Measurements from ENCODE around the gene ZYX. TPM values are rescaled to one million over a fixed set of nuclear protein-coding genes. Genes with fewer than 3 reads are reported as not detected.

Gene ZYX, protein sequence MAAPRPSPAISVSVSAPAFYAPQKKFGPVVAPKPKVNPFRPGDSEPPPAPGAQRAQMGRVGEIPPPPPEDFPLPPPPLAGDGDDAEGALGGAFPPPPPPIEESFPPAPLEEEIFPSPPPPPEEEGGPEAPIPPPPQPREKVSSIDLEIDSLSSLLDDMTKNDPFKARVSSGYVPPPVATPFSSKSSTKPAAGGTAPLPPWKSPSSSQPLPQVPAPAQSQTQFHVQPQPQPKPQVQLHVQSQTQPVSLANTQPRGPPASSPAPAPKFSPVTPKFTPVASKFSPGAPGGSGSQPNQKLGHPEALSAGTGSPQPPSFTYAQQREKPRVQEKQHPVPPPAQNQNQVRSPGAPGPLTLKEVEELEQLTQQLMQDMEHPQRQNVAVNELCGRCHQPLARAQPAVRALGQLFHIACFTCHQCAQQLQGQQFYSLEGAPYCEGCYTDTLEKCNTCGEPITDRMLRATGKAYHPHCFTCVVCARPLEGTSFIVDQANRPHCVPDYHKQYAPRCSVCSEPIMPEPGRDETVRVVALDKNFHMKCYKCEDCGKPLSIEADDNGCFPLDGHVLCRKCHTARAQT
- total RNA-seq = 10 to 100 TPM; 89.0 to 94.2 (median 90.6) TPM

DNA sequence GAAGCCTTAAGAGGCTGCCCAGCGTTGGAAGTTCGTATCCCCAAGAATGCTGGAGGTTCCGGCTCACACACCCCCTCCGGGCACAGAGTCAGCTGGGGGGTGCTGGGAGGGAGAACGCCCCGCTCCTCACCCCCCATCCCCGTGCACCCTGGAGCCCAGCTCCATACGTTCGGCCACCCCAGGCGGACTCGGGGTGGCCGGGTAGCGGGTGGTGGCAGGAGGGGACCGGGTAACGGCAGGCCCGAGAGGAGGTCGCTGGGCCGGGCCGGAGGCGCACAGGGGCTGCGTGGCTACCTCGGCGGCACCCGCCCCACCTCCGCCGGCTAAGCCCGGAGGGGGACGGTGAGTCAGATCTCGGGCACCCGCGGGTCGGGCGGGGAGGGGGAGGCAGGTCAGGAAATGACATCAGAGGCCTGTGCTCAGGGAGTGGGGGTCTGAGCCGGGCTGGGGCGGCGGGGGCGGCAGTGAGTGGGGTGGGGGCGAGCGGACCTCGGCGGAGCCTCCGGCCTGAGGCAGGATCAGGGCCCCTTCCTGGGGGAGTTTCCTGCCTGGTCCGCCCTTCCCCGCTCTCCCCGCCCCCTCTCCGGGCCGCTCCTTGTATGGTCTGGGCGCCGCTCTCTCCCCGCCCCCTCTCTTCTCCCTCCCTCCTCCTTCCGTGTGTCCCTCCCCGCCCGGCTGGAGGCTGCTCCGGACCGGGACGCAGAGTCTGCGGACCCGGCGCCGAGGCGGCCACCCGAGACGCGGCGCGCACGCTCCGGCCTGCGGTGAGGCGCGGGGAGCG, at the start of gene ZYX:
ZYX (plus strand) TSS at position 700 of the 781 bp plus-strand sequence. CDS start 227 bp downstream, outside the sequence.
- ATAC-seq = peak; percentile 81 to 82
- no peaks in the 10 kb centered on the region for H3K9me3 Mint-ChIP-seq
- no peaks in the 10 kb centered on the region for H3K27me3 Mint-ChIP-seq (ENCODE audit: low read depth)
- peaks cover 34% of the 10 kb centered on the region for H3K4me1 Mint-ChIP-seq (ENCODE audit: low read depth)
- DNase-seq = peak; percentile 85
- H3K4me3 Mint-ChIP-seq = peak within 1 kb of the TSS; percentile 90
- no peaks in the 10 kb centered on the region for H3K36me3 Mint-ChIP-seq (ENCODE audit: insufficient read depth)

DNA sequence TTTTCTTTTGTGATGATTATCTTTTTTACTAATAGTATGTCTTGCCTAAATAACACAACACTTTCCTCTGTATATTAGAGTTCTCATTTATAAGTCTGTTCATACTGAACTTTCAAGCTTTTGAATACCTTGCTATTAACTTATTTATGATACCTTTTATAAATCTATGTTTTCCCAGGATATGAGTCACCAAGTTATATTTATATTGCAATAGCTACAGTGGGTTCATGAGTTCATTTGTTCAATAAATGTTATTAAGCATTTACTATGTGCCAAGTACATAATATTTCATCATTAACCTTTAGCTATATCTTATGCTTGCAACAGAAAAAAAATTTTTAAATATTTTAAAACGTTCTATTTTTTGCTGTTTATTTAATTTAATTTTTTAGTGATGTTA, 46.9 kb upstream of the ZYX start:
- no peaks in the 10 kb centered on the region for H3K36me3 Mint-ChIP-seq (ENCODE audit: insufficient read depth)
- no peak for ATAC-seq
- H3K4me3 Mint-ChIP-seq = no peak overlapping the region
- H3K4me1 Mint-ChIP-seq (ENCODE audit: low read depth) = no peaks in the 10 kb centered on the region
- DNase-seq = no peak
- H3K9me3 Mint-ChIP-seq = no peaks in the 10 kb centered on the region
- H3K27me3 Mint-ChIP-seq (ENCODE audit: low read depth) = peaks cover 13% of the 10 kb centered on the region

DNA sequence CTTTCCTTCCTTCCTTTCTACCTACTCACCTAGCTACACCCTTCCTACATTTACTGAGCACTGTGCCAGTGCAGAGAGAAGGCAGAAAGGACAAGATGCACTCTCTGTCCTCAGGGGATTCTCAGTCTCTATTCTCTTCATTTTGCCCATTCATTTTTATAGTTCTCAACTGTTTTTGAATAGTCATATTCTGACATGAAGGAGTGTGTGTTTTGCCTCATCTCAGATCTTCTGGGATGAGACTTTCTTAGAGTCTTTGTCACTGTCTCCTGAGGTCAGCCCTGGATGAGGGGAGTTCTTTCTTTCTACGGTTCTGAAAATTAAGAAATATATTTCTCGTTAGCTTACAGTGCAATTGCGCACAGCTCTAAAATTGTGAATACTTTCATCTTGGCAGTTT, 43.9 kb upstream of the ZYX start:
- Mint-ChIP-seq H3K27me3 (ENCODE audit: low read depth) (peaks cover 17% of the 10 kb centered on the region), H3K4me3 (no peak overlapping the region), H3K4me1 (ENCODE audit: low read depth) (no peaks in the 10 kb centered on the region), H3K9me3 (no peaks in the 10 kb centered on the region), H3K36me3 (ENCODE audit: insufficient read depth) (no peaks in the 10 kb centered on the region)
- DNase-seq = no peak
- no peak for ATAC-seq

DNA sequence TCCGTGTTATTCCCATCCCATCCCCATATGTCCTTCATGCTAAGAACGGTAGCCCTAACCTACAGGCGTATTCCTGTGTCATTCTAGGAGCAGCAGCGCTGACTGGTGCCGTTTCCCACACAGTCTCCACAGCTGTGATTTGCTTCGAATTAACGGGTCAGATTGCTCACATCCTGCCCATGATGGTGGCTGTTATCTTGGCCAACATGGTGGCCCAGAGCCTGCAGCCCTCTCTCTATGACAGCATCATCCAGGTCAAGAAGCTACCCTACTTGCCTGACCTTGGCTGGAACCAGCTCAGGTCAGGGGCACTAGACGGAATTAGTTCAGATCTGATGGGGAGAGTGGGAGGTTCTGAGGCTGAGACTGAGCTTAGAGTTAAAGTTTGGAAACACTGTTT, 39.3 kb upstream of the ZYX start:
- Mint-ChIP-seq H3K9me3 (no peaks in the 10 kb centered on the region), H3K4me1 (ENCODE audit: low read depth) (peaks cover 9% of the 10 kb centered on the region), H3K4me3 (no peak overlapping the region), H3K36me3 (ENCODE audit: insufficient read depth) (no peaks in the 10 kb centered on the region), H3K27me3 (ENCODE audit: low read depth) (peaks cover 16% of the 10 kb centered on the region)
- ATAC-seq = no peak
- DNase-seq = no peak

DNA sequence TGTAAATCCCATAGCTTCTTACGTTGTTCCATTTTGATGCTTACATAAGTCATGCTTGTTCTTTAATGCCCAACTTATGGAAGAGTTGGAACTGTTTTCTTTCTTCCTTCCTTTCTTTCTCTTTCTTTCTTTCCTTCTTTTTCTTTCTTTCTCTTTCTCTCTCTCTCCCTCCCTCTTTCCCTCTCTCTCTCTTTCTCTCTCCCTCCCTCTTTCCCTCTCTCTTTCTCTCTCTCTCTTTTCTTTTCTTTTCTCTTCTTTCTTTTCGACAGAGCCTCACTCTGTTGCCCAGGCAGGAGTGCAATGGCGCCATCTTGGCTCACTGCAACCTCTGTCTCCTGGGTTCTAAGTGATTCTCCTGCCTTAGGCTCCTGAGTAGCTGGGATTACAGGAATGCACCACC, 37.5 kb upstream of the ZYX start:
- ATAC-seq (no peak), DNase-seq (no peak)
- no peaks in the 10 kb centered on the region for H3K36me3 Mint-ChIP-seq (ENCODE audit: insufficient read depth)
- H3K4me3 Mint-ChIP-seq = no peak overlapping the region
- peaks cover 19% of the 10 kb centered on the region for H3K27me3 Mint-ChIP-seq (ENCODE audit: low read depth)
- peaks cover 9% of the 10 kb centered on the region for H3K4me1 Mint-ChIP-seq (ENCODE audit: low read depth)
- no peaks in the 10 kb centered on the region for H3K9me3 Mint-ChIP-seq

DNA sequence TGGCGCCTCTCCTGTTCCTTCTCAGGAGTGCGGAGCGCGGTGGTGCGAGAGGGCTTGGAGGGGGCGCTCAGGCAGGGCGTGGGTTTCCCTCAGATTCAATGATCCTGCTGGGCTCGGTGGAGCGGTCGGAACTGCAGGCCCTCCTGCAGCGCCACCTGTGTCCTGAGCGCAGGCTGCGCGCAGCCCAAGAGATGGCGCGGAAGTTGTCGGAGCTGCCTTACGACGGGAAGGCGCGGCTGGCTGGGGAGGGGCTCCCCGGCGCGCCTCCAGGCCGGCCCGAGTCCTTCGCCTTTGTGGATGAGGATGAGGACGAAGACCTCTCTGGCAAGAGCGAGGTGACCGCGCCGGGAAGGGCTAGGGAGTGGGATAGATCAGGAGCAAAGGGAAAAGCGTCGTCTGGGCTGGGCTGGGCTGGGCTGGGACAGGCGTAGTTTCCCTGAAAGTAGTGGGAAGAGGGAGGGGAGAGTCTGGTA, 35.7 kb upstream of the ZYX start:
- Mint-ChIP-seq H3K9me3 (no peaks in the 10 kb centered on the region), H3K36me3 (ENCODE audit: insufficient read depth) (no peaks in the 10 kb centered on the region), H3K27me3 (ENCODE audit: low read depth) (peaks cover 11% of the 10 kb centered on the region), H3K4me1 (ENCODE audit: low read depth) (peaks cover 9% of the 10 kb centered on the region), H3K4me3 (peak overlapping the region; percentile 69)
- DNase-seq (peak; percentile 53), ATAC-seq (peak; percentile 98 to 99)

DNA sequence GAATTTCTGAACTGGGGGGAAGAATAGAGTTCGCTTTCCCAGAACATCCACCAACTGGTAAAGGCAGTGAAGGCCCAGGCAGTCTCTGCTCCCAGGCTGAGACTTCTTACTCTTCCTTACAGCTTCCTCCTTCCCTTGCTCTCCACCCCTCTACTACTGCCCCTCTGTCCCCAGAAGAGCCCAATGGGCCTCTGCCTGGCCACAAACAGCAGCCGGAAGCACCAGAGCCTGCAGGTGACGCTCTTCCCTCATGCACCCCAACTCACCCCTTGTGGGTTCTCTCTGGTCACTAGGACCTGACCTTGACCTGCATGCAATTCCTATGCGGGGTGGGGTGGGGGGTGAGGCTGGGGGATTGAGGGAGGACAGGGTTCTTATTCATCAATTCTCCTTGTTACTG, 35.1 kb upstream of the ZYX start:
- no peak for DNase-seq
- Mint-ChIP-seq H3K27me3 (ENCODE audit: low read depth) (peaks cover 11% of the 10 kb centered on the region), H3K36me3 (ENCODE audit: insufficient read depth) (no peaks in the 10 kb centered on the region), H3K4me3 (peak overlapping the region; percentile 69), H3K9me3 (no peaks in the 10 kb centered on the region), H3K4me1 (ENCODE audit: low read depth) (peaks cover 9% of the 10 kb centered on the region)
- ATAC-seq = no peak

DNA sequence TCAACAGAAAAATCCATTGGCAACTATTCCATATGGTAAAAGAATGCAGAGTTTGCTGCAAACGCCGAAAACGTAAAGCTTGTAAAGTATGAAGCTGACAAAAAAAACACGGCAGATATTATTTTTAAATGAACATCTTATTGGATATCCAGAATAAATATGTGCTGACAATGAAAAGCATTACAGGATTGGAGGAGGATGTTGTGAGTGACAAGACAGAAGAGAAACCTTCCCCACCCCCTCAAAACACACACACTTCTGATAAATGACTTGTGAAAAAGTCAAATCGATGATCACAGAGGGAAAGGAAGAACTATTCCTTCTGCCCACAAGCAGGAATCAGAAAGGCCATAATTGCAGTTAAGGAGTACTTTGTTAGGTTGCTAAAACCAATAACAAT, 33.2 kb upstream of the ZYX start:
- Mint-ChIP-seq H3K4me3 (no peak overlapping the region), H3K4me1 (ENCODE audit: low read depth) (peaks cover 9% of the 10 kb centered on the region), H3K36me3 (ENCODE audit: insufficient read depth) (no peaks in the 10 kb centered on the region), H3K27me3 (ENCODE audit: low read depth) (peaks cover 11% of the 10 kb centered on the region), H3K9me3 (no peaks in the 10 kb centered on the region)
- ATAC-seq = no peak
- DNase-seq = no peak

DNA sequence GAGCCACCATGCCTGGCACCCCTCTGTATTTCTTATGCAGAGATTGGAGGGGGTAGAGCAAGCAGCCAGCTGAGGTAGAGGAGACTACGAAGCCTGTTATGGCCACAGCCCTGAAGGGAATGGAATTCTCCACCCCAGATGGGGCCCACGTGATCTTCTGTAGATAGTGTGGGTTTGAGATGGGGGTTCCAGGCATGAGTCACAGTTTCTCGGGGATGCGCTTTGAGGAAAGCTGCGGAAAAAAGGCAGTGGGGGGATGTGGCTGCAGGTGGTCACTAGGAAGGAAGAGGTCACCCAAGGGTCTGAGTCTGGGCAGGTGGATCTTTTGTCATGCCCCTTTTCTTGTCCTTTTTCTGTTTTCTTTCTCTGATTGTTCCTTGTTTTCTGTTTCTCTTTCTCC, 30.1 kb upstream of the ZYX start:
- no peaks in the 10 kb centered on the region for H3K4me1 Mint-ChIP-seq (ENCODE audit: low read depth)
- peaks cover 11% of the 10 kb centered on the region for H3K27me3 Mint-ChIP-seq (ENCODE audit: low read depth)
- DNase-seq (no peak), ATAC-seq (no peak)
- H3K9me3 Mint-ChIP-seq = no peaks in the 10 kb centered on the region
- no peak overlapping the region for H3K4me3 Mint-ChIP-seq
- H3K36me3 Mint-ChIP-seq (ENCODE audit: insufficient read depth) = no peaks in the 10 kb centered on the region

DNA sequence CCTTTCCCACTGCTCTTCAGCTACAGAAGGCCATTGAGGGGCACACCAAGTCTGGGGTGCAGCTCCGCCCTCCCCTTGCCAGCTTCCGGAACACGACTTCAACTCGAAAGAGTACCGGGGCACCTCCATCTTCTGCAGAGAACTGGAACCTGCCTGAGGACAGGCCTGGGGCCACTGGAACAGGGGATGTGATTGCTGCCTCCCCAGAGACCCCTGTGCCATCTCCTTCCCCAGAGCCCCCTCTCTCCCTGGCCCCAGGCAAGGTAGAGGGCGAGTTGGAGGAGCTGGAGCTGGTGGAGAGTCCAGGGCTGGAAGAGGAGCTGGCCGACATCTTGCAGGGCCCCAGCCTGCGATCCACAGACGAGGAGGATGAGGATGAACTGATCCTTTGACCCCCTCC, 29.6 kb upstream of the ZYX start:
- Mint-ChIP-seq H3K9me3 (no peaks in the 10 kb centered on the region), H3K36me3 (ENCODE audit: insufficient read depth) (no peaks in the 10 kb centered on the region), H3K4me3 (no peak overlapping the region), H3K27me3 (ENCODE audit: low read depth) (peaks cover 7% of the 10 kb centered on the region), H3K4me1 (ENCODE audit: low read depth) (no peaks in the 10 kb centered on the region)
- ATAC-seq (no peak), DNase-seq (no peak)

DNA sequence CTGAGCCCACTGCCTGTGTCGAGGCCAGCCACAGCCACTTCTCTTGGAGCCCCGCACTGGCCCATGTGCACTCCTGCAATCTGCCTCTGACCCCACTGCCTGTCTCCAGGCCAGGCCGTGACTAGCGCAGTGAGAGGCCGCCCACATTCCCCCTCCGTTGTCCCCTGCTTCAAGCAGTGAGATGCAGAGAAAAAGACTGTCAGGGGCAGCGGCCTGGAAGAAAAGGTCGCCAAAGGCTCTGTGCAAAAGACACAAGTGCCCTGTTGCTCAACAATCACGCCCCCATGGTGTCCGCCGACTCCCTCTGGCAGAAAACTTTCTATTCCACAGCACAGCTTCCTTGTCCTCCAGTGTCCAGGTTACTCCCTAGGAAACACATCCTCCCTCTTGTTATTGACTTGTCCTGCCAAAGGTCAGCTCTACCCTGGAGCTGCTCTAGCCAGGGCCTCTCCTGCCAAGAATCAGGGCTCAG, 28.6 kb upstream of the ZYX start:
- H3K27me3 Mint-ChIP-seq (ENCODE audit: low read depth) = peaks cover 2% of the 10 kb centered on the region
- no peak overlapping the region for H3K4me3 Mint-ChIP-seq
- H3K36me3 Mint-ChIP-seq (ENCODE audit: insufficient read depth) = no peaks in the 10 kb centered on the region
- no peaks in the 10 kb centered on the region for H3K9me3 Mint-ChIP-seq
- DNase-seq (no peak), ATAC-seq (no peak)
- H3K4me1 Mint-ChIP-seq (ENCODE audit: low read depth) = no peaks in the 10 kb centered on the region

DNA sequence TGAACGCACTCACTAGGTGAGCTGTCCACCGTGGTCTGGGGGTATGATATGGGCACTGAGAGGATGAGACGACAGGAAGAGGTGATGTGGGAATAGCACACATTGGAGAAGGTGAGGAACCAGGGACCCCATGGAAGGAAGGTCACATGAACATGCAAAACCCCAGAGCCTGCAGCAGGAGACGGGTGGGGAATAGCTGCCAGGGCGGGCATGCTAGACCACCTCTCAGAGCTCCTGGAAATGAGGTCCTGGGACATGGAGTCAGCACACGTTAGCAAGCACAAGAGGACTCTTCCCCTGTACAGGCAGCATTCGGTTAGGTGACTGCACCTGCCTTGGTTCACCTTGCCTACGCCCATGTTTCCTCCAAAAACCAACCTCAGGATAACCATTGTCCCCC, 26.8 kb upstream of the ZYX start:
- ATAC-seq (no peak), DNase-seq (no peak)
- Mint-ChIP-seq H3K9me3 (no peaks in the 10 kb centered on the region), H3K27me3 (ENCODE audit: low read depth) (peaks cover 2% of the 10 kb centered on the region), H3K36me3 (ENCODE audit: insufficient read depth) (no peaks in the 10 kb centered on the region), H3K4me1 (ENCODE audit: low read depth) (no peaks in the 10 kb centered on the region), H3K4me3 (no peak overlapping the region)

DNA sequence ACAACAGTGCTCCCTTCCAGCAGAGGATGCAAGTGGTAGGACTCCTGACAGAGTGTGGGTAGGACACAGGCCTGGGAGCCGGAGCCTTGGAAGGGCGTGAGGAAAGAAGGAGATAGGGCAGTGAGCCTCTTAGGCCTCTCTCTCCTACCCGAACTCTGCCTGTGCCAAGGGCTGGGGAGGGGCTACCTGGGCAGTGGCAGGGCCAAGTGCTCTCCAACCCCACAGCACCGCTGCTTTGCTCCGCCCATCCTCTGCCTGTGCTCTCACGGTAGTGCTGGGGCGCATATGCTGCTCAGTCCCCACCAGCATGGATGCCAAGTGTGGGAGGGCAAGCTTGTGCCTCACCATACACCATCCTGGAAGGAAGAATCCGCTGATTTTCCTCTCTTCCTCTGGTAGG, 26.2 kb upstream of the ZYX start:
- Mint-ChIP-seq H3K4me3 (no peak overlapping the region), H3K4me1 (ENCODE audit: low read depth) (no peaks in the 10 kb centered on the region), H3K27me3 (ENCODE audit: low read depth) (peaks cover under 1% of the 10 kb centered on the region), H3K9me3 (no peaks in the 10 kb centered on the region), H3K36me3 (ENCODE audit: insufficient read depth) (no peaks in the 10 kb centered on the region)
- no peak for ATAC-seq
- DNase-seq = no peak

DNA sequence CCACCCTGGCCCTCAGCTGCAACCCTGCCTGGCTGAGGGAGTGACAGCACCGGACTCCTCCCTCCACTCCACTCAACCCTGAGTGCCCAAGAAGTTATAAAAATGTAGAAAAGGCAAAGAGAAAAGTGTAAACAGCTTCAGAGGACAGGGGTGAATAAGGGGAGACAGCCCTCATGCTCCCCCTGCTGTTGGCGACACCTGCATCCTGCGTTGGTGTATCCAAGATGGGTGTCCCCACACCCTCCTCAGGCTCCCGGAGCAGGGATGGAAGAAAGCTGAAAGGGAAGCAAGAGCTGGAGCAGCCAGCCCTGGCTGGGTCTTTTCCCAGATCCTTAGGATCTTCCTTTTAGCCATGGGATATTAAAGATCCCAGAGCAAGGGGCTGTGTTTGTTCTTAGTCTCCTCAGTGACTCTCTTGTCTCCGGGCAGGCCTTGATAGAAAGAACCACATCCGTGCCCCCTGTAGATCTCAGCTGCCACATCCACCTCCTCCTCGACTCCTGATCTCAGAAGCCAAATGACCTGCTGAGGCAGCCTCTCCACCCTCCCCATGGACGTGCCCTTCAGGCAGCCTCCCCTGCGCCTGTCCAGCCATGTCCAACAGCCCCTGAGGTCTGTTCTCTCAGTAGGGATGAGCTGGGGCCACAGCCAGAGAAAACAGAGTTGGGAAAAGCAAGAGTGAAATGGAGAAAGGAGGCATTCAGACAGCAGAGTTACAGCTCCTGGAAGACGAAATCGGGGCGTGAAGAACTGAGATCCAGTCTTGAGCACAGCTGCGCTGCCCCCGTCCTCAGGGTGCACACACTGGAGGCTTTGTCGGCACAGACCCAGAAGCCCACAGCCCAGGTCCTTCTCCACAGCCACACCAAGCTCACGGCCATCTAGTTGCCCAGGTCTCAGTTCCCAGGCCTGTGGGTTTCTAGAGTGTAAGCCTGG, 25.4 kb upstream of the ZYX start:
- H3K36me3 Mint-ChIP-seq (ENCODE audit: insufficient read depth) = no peaks in the 10 kb centered on the region
- no peak overlapping the region for H3K4me3 Mint-ChIP-seq
- H3K4me1 Mint-ChIP-seq (ENCODE audit: low read depth) = no peaks in the 10 kb centered on the region
- ATAC-seq (no peak), DNase-seq (no peak)
- H3K9me3 Mint-ChIP-seq = no peaks in the 10 kb centered on the region
- peaks cover 3% of the 10 kb centered on the region for H3K27me3 Mint-ChIP-seq (ENCODE audit: low read depth)

All from activated T-cell treated with anti-CD3 and anti-CD28 coated beads, Interleukin-2, amount 50 U/mL, for 4 hours (primary cell).